HG03354 (cell line): ENCODE data around the gene BCL7C.
A peak's percentile ranks its signal among the peaks of the same experiment; 100 is the strongest.
"Not testable (repeated sequence)": the region's sequence is repeated elsewhere in the genome, so short reads cannot be mapped to it uniquely, and the experiment has no call there.

Source experiments
- ATAC-seq: cut with Tn5 transposase; IDR thresholded peaks from one replicate; pipeline ENCODE4 v1.9.1; 2021; ENCODE audit warnings: mild to moderate bottlenecking; ENCODE audit not compliant: unreplicated experiment, poor library complexity, severe bottlenecking

BCL7C gene

DNA sequence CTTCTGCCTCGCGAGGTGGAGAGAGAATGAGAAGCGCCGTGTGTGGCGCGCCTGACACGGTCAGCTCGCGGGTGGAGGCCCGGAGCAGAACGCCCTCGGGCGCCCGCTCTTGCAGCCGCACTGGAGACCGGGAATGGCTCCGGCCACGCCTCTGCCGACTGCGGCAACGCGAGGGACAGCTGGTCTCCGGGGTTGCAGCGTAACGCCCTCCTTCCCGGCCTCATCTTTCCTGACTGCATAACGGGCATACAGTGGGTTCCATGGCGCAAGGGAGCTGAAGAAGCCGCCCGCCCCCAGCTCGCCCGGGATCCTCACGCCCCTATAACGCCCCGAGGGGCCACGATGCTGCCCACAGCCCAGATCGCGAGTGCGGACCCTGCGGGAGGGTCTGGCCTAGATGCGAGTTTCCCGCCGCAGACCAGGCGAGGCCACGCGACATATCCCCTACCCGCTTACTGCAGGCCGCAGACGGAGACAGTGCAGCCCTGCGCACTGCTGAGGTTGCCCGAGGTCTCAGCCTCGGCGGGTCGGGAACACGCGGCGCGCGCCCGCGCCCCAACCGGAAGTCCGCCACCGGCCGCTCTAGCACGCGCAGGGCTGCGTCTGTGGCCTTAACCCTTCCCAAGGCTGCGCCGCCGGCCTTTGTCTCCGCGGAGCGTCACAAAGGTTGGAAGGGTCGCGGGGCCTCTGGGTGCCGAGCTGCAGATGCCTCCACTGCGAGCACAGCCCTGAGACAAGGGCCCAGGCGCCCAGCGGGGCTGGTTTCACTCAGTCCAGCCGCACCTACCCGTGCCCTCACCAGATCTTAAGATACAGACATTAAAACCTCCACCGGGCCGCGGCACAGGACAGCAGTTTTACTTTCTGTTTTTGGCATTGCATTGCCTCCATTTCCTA, 18.8 kb downstream of the BCL7C start:
- ATAC-seq, result peak; percentile 86

DNA sequence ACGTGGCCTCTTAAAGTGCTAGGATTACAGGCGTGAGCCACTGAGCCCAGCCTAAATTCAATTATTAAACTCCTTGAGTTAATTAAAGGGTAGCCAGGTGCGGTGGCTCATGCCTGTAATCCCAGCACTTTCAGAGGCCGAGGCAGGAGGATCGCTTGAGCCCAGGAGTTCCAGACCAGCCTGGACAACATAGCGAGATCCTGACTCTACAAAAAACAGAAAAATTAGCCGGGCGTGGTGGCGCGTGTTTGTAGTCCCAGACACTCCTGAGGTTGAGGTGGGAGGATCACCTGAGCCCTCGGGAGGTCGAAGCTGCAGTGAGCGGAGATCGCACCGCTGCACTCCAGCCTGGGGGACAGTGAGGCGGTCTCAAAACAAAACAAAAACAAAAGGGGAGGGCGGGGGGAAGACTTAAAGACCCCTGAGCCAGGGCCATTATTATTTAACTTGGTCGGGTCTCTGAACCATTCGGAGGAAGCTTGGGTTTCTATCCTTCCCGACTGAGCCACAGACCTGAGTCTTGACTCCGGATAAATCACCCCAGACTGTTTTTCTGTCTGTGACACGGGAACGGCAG, 19.5 kb downstream of the BCL7C start:
- no peak for ATAC-seq

DNA sequence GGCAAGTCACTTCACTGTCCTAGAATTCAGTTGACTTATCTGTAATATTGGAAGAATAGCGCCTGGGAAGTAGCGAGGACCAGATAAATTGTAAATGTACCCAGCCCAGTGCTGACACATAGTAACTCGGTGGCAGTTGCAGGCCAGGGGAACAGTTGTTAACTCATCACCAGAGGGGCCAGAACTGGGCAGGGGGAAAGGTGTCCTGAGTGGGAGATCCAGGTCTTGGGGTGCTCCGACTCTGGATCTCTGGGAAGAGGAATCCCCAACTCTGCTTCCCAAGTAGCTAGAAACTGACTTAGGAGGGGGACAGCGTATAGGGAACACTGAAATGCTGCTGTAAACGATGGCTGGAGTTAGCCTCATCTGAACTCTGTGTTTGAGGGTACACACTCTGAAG, 23.0 kb downstream of the BCL7C start:
- ATAC-seq, result no peak

- no peak for ATAC-seq
Observed at GRCh38 chr16:30867747-30868146, 26.1 kb downstream of the BCL7C start.

- ATAC-seq, result no peak
Observed at GRCh38 chr16:30866031-30866430, 27.8 kb downstream of the BCL7C start.

GRCh38 chr16:30863178-30863577, 30.7 kb downstream of the BCL7C start:
- not testable (repeated sequence) for ATAC-seq

GRCh38 chr16:30860729-30861128, 33.1 kb downstream of the BCL7C start:
- not testable (repeated sequence) for ATAC-seq

- ATAC-seq, result no peak
Observed at GRCh38 chr16:30858829-30859423, 35.0 kb downstream of the BCL7C start.

DNA sequence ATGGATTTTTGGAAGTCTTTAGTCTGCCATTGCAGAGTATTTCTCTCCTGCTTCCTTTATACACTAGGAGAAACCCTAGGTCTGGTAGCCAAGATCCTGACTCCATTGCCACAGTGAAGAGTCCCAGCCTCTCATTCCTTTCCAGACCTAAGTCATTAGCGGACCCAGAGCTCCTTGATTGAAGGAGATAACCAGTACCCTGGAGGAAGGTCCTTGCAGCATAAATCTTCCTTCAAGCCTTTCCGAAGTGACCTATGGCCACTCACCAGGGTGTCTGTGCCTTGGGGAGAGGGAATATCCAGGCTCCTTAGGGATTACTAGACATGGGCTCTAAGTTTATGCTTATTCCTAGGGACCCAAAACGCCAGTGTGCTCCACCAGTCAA, 35.8 kb downstream of the BCL7C start:
- no peak for ATAC-seq

DNA sequence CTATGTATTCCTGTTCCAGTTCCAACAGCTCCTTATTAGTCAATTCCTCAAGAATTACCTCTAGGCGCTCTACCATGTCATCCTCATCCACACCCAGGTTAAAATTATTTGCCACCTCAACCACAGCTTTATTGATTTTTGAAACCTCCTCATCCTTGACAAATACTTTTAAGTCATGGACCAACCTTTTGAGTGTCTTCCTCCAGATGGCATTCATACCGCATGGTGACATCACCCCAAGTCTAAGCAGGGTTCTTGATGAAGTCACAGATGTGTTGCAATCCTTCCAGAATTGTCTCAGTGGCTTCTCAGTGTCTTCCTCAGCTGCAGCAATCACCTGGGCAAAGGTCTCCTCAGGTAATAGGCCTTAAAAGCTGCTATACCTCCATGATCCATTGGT, 40.1 kb downstream of the BCL7C start:
- no peak for ATAC-seq

DNA sequence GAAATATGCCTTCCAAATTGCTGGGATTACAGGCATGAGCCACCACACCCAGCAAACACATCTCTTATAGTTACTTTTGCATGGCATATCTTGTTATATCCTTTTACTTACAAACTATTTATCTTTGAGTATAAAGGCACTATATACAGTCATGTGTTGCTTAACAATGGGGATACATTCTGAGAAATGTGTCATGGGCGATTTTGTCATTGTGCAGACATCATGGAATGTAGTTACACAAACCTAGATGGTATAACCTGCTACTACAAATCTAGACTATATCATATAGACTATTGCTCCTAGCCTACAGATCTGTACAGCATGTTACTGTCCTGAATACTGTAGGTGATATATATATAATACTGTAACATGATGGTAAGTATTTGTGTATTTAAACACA, 43.6 kb downstream of the BCL7C start:
- ATAC-seq, result no peak

- no peak for ATAC-seq
Observed at GRCh38 chr16:30846649-30847402, 47.1 kb downstream of the BCL7C start.

DNA sequence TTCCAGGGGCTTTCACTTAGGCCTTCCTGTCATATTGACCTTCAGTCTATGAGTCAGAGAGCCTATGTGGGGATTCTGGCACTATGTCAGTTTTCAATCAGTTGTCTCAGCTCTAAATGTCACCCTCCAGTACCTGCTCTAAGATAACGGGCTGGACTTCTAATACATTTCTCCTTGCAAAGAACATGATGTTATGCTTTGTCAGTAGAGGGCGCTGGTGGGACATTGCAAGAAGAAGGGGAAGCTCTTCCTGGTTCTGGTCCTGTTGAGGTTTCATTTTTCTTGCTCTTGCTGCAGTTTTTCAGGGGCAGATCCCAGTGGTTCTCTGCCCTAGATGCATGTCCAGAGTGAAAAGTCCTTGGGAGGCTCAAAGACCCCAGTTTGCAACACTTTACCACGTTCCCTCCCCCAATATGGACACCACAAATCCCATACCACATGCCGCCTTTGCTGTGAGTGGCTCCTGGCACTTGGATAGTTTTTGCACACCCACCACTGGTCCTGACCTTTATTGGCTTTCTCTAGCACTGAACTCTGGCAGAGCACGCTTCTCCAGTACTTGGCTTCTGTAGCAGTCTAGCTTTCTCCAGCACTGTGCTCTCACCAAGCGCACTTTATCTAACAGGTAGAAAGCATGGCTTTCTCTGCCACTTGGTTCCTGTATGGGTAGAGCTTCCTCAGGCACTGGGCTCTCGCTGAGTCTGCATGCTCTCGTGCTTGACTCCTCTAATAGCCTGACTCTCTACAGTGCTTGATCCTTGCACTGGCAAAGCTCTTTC, 49.0 kb downstream of the BCL7C start:
- peak; percentile 66 for ATAC-seq

GRCh38 chr16:30844346-30844670, 49.6 kb downstream of the BCL7C start:
- ATAC-seq, result no peak

- no peak for ATAC-seq
Observed at GRCh38 chr16:30843501-30843900, 50.4 kb downstream of the BCL7C start.

DNA sequence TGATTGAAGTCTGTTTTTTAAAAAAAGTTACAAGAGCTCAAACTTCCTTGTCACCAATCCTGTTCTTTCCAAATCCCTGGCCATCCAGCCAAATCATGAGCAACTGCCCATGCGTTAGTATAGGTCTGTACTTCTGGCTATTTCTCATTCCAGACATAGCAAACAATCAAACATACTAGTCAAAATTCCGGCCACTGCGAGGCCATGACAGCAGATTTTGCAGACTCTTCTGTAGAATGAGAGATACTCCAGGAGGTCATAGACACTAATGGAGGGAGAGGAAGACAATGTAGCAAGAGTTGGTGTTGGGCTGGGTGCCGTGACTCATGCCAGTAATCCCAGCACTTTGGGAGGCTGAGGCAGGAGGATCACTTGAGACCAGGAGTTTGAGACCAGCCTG, 50.9 kb downstream of the BCL7C start:
- ATAC-seq, result no peak

- no peak for ATAC-seq
Observed at GRCh38 chr16:30841332-30841731, 52.5 kb downstream of the BCL7C start.

DNA sequence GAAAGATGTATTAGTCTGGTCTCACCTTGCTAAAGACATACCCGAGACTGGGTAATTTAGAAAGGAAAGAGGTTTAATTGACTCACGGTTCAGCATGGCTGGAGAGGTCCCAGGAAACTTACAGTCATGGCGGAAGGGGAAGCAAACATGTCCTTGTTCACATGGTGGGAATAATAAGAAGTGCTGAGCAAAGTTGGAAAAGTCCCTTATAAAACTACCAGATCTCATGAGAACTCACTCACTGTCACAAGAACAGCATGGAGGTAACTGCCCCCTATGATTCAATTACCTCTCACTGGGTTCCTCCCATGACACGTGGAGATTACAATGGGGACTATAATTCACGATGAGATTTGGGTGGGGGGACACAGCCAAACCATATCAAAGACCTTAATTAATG, 53.3 kb downstream of the BCL7C start:
- no peak for ATAC-seq

GRCh38 chr16:30839523-30840227, 54.2 kb downstream of the BCL7C start:
- ATAC-seq, result no peak
